Testis (tissue), 2 donors: ENCODE measurements around the gene SFXN1.

ENCODE experiments used
- CTCF ChIP-seq, 3 experiments: fragments of 450-650 bp in 2 of 3; fragments of 200-600 bp in 1 of 3; sonication (generic) in 1 of 3; IDR thresholded peaks; one replicate each; pipeline ENCODE4 v1.5.1; 2016 to 2019; ENCODE audit warnings: antibody characterized with exemption in 3 of 3, mild to moderate bottlenecking in 2 of 3, moderate library complexity in 1 of 3
- POLR2A ChIP-seq: fragments of 450-650 bp; IDR thresholded peaks from one replicate; pipeline ENCODE4 v1.6.1; 2017; ENCODE audit warnings: antibody characterized with exemption, mild to moderate bottlenecking, moderate library complexity

- no peak for TF ChIP-seq CTCF (IDR thresholded peaks at IDR 0.05)
- TF ChIP-seq POLR2A, result no peak
These were observed 48.3 kb downstream of the SFXN1 start for GRCh38 chr5:175526691-175527090.
